Measurements from ENCODE around the gene GRIFIN. TPM values are rescaled to one million over a fixed set of nuclear protein-coding genes. Genes with fewer than 3 reads are reported as not detected.

Gene GRIFIN
- total RNA-seq, 1 donor from 2014 or later, result not detected

DNA sequence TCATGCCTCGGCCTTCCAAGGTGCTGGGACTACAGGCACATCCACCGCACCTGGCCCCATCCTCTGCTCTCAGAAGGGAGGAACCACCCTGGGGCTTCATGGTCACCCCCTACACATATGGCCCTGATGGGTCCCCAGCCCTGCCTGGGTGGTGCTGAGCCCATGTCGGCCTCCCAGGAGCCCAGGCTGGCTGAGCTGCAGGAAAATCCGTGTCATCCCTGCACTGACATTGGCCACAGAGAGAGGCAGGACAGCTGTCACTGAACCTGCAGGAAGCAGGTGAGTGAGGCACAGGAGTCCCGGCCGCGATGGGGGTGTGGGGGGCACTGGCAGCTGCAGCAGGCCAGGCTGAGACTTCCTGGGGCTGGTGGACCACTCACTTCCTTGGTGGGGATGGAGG, 8.0 kb downstream of the GRIFIN start:
- no peak for DNase-seq (ENCODE audit: low spot score in 2 of 2, unreplicated experiment in 2 of 2)
- H3K4me3 Mint-ChIP-seq, result no peak overlapping the region
- H3K4me1 Mint-ChIP-seq, result no peaks in the 10 kb centered on the region
- peaks cover 2% of the 10 kb centered on the region for H3K27me3 Mint-ChIP-seq (ENCODE audit: low read depth)
- H3K9me3 Mint-ChIP-seq, result no peaks in the 10 kb centered on the region
- no peak overlapping the region for H3K27ac Mint-ChIP-seq
- TF ChIP-seq, protein P1, sequence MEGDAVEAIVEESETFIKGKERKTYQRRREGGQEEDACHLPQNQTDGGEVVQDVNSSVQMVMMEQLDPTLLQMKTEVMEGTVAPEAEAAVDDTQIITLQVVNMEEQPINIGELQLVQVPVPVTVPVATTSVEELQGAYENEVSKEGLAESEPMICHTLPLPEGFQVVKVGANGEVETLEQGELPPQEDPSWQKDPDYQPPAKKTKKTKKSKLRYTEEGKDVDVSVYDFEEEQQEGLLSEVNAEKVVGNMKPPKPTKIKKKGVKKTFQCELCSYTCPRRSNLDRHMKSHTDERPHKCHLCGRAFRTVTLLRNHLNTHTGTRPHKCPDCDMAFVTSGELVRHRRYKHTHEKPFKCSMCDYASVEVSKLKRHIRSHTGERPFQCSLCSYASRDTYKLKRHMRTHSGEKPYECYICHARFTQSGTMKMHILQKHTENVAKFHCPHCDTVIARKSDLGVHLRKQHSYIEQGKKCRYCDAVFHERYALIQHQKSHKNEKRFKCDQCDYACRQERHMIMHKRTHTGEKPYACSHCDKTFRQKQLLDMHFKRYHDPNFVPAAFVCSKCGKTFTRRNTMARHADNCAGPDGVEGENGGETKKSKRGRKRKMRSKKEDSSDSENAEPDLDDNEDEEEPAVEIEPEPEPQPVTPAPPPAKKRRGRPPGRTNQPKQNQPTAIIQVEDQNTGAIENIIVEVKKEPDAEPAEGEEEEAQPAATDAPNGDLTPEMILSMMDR (IDR thresholded peaks at IDR 0.05; ENCODE audit: unreplicated experiment), result no peak
- no peaks in the 10 kb centered on the region for H3K36me3 Mint-ChIP-seq

DNA sequence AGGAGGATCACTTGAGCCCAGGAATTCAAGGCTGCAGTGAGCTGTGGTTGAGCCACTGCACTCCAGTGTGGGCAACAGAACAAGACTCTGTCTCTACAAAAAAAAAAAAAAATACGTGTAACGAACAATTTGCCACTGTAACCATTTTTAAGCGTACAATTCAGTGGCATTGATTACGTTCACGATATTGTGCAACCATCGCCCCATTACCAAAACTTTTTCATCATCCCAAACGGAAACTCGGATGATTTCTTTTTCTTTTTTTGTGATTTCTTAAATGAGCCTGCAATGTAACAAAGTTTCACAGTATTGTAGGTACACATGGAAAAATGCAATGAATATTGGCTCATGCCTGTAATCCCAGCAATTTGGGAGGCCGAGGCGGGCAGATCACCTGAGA, 9.5 kb downstream of the GRIFIN start:
- Mint-ChIP-seq H3K27ac (no peak overlapping the region), H3K4me1 (no peaks in the 10 kb centered on the region), H3K27me3 (ENCODE audit: low read depth) (peaks cover 2% of the 10 kb centered on the region), H3K9me3 (peaks cover 4% of the 10 kb centered on the region), H3K36me3 (no peaks in the 10 kb centered on the region), H3K4me3 (no peak overlapping the region)
- TF ChIP-seq, protein P1 (IDR thresholded peaks at IDR 0.05; ENCODE audit: unreplicated experiment), result no peak
- DNase-seq (ENCODE audit: low spot score in 2 of 2, unreplicated experiment in 2 of 2), result no peak

DNA sequence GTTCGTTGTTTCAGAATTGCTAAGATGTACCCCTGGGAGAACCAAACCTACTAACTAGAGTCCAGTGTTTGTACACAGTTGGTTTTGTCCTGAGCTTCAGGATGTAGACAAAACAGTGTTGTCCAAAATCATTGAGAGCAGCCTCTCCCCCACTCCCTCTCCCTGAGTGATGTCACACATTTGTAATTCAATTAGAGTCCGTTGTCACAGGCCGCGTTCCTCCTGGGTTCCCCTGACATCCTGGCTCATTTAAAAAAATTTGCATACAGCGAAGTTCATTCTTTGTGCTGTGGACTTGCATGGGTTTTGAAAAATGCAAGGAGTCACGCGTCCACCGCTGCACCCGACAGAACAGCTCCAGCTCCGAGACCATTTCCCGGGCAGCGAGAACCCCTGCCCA, 10.3 kb downstream of the GRIFIN start:
- Mint-ChIP-seq H3K27ac (no peak overlapping the region), H3K4me1 (no peaks in the 10 kb centered on the region), H3K27me3 (ENCODE audit: low read depth) (peaks cover 2% of the 10 kb centered on the region), H3K36me3 (no peaks in the 10 kb centered on the region), H3K9me3 (peaks cover 4% of the 10 kb centered on the region), H3K4me3 (no peak overlapping the region)
- TF ChIP-seq, protein P1 (IDR thresholded peaks at IDR 0.05; ENCODE audit: unreplicated experiment), result no peak
- DNase-seq (ENCODE audit: low spot score in 2 of 2, unreplicated experiment in 2 of 2), result no peak

- no peak overlapping the region for H3K27ac Mint-ChIP-seq
- DNase-seq (ENCODE audit: low spot score in 2 of 2, unreplicated experiment in 2 of 2), result no peak
Measured at GRCh38 chr7:2462731-2463130, 13.5 kb downstream of the GRIFIN start.

DNA sequence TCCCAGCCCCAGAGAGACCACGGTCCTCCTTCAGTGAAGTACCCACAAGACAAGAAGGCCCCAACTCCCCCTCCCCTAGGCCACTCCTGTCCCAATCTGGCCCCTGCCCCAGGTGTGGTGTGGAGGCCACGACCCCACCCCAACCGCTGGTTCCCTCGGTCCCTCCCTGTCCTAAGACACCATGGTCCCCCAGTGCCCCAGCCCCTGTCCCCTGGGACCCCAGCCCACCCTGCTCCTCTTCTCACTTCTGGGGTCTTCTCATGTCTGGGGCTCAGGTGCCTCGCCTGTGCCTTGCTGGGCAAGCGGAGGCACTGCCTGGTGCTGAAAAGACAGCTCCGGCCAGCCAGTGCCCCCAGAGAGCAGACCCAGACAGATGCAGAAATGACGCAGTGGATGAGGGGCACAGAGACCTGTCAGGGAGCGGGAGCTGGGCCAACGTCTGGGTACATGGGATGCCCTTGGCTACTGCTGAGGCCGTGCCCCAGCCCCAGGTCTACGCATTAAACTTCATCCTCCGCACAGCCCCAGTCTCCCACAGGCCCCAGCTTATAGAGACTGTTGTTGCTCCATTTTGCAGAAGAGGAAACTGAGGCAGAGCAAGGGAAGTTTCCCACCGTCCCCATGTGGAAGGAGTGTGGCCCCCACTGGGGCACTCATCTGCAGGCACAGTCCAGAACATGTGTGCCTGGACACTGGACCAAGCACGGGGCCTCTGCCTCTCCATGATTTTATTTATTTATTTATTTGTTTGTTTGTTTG, 14.8 kb downstream of the GRIFIN start:
- H3K4me1 Mint-ChIP-seq, result no peaks in the 10 kb centered on the region
- no peak overlapping the region for H3K27ac Mint-ChIP-seq

More at GRCh38 chr7:2462731-2463130, 13.5 kb downstream of the GRIFIN start:
- no peaks in the 10 kb centered on the region for H3K4me1 Mint-ChIP-seq
- no peaks in the 10 kb centered on the region for H3K27me3 Mint-ChIP-seq (ENCODE audit: low read depth)
- no peaks in the 10 kb centered on the region for H3K36me3 Mint-ChIP-seq
- H3K9me3 Mint-ChIP-seq, result peaks cover 4% of the 10 kb centered on the region
- TF ChIP-seq, protein P1 (IDR thresholded peaks at IDR 0.05; ENCODE audit: unreplicated experiment), result no peak
- no peak overlapping the region for H3K4me3 Mint-ChIP-seq

More for the DNA sequence above, 14.8 kb downstream of the GRIFIN start:
- Mint-ChIP-seq H3K9me3 (peaks cover 4% of the 10 kb centered on the region), H3K36me3 (no peaks in the 10 kb centered on the region), H3K4me3 (no peak overlapping the region), H3K27me3 (ENCODE audit: low read depth) (no peaks in the 10 kb centered on the region)
- TF ChIP-seq, protein P1 (IDR thresholded peaks at IDR 0.05; ENCODE audit: unreplicated experiment), result no peak
- DNase-seq (ENCODE audit: low spot score in 2 of 2, unreplicated experiment in 2 of 2), result no peak
